HG03354 (cell line): ENCODE measurements around the gene TMEM132A.

Experiments
- ATAC-seq: cut with Tn5 transposase; IDR thresholded peaks from one replicate; pipeline ENCODE4 v1.9.1; 2021; ENCODE audit warnings: mild to moderate bottlenecking; ENCODE audit not compliant: unreplicated experiment, poor library complexity, severe bottlenecking

TMEM132A gene

DNA sequence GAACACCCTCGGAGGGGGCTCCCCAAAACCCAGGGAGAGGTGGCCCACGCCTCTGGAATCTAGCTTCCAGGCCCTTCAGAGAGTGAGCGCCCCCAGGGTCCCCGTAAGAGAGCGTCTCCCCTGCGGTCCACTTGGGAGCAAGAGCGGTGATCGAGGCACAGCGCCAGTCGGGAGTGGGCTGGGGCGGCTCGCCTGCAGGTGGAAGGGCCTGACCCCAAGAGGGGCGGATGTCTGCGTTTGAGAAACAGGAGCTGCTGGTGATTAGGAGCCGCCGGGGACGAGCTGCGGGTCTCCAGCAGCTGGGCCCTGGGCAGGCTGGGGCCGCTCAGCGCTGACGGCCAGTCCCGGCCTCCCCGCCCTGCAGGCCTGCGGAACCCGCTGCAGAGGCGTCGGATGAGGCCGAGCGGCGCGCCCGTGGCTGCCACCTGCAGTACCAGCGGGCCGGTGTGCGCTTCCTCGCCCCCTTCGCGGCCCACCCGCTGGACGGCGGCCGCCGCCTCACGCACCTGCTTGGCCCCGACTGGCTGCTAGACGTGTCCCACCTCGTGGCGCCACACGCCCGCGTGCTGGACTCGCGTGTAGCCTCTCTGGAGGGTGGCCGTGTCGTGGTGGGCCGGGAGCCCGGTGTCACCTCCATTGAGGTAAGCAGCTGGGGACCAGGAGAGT lies 10.0 kb downstream of the TMEM132A start:
- ATAC-seq: no peak

- ATAC-seq: no peak
These were observed 10.7 kb downstream of the TMEM132A start for GRCh38 chr11:60934790-60935605.

- ATAC-seq: no peak
These were observed 11.6 kb downstream of the TMEM132A start for GRCh38 chr11:60935676-60936442.

GRCh38 chr11:60936467-60937143 lies 12.3 kb downstream of the TMEM132A start:
- no peak for ATAC-seq

- no peak for ATAC-seq
These were observed 12.9 kb downstream of the TMEM132A start for GRCh38 chr11:60937144-60937527.

DNA sequence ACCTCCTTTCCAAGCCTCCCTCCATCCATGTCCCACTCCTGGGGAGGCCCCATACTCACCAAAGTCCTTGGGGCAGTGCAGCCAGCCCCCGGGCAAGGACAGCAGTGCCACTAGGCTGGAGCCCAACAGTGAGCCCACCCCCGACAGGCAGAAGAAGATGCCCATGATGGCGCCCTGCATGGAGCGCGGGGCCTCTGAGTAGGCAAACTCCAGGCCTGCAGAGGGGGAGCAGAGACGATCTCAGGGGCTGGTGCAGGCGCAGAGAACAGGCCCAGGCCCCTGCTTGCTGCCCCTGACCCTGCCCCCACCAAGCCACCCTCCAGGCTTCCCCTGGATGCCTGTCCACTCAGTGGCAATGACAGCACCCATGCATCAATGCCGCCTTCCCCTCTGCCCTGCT lies 13.6 kb downstream of the TMEM132A start:
- ATAC-seq: no peak

GRCh38 chr11:60938500-60938899 lies 14.2 kb downstream of the TMEM132A start:
- no peak for ATAC-seq

- no peak for ATAC-seq
These were observed 15.0 kb downstream of the TMEM132A start for GRCh38 chr11:60939301-60939700.

DNA sequence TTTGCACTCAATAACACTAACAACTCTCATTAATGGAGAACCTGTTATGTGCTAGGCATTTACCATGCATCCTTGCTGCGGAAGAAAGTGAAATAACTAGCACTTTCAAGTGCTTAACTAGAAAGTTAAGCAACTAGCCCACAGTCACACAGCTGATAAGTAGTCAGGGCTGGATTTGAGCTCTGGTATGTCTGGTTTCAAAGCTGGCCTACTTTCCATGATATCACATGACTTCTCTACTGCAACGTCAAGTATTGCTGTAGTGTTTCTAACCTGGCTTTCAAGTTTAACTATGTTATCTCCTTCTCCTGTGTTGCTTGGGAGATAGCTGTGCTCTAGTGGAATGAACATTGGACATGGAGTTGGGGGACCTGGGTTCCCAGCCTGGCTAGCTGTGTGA lies 15.6 kb downstream of the TMEM132A start:
- no peak for ATAC-seq

DNA sequence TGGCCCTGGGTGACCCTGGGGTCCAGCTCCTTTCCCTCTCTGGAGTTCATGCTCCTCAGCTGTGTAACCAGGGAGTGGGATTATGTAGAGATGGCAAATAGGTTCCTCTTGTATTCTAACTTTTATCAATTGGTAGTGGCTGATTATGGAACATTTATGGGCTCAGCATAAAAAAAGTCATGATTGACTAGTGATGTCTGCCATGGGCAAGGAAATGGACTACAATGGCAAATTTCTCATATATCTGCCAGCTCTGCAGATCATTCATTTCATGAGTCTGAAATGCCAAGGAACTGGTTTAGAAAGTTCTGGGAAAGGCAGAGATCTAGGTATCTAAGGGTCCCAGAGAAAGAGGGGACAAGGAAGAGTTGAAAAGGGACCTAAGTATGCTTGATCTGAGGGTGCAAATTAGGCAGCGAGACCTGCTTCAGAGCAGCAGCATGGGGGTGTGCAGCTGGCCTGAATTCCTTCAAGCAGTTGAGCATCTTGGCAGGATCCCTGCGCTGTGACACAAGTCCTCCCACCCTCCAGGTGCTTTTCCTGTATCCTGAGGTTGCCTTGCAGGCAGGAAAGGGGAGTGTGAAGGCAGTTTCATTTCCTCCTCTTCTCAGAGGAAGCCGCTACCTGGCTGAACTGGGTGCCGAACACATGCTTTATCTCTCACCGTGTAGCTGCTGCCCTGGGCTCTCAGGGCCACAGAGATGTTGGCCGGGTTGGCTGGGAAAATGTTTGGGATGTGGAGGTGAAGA lies 17.3 kb downstream of the TMEM132A start:
- no peak for ATAC-seq

- no peak for ATAC-seq
These were observed 18.0 kb downstream of the TMEM132A start for GRCh38 chr11:60942219-60942618.

DNA sequence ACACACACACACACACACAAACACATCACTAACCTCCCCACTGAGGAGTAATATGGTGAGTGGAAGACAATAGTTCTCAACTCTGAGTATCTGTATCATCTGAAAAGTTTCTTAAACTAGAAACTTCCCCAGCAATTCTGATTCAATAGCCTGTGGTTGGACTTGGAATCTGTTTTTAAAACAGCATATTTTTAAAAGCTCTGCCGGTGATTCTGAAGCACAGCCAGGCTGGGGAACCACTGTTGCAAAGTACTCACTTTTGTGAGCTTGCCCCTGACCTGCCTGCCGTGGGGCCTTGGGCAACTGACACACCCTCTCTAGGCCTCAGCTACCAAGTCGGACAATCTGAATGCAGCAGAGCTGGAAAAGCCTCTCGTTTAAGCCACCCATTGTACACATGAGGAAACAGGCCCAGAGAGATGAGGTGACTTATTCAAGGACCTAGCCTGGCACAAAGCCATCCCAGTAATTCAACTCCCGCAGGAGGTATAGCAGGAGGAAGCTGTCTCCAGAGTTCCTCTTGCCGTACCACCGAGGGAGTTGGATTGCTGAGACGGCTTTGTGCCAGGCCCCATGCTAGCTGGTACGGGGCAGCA lies 18.8 kb downstream of the TMEM132A start:
- no peak for ATAC-seq

DNA sequence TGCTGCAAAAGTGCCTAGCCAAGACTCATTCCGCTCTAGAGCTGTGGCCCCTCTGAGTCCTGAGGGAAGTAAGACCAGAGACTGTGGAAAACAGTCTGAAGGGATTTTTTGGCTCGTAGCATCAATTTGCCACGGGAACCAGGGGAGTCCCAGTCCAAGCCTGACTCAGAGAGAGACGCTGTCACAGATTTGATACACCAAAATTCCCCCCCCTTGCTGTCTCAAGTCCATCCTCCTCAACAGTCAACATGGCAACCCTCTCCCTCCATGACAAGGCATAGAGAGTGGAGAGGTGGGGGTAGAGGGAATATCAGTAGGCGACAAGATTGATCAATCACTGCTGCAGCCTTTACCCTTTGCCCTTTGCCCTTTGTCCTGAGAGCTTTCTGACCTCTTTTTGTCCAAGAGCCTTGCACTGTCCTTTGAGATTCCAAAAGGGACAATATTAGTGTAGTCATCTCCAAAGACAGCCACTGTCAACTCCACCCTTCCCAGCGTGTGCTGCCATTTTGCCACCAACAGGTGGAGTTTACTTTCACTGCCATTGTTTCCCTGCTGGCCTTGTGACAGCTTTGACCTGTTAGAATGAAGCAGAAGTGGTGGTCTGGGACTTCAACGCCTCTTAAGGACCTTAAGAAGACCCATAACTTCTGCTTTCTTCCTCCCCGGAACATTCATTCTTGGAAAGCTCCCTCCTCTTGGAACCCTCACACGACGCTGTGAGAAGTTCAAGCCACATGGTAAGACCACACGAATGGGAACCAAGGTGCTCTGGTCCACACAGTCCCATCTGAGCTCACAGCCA lies 20.4 kb downstream of the TMEM132A start:
- no peak for ATAC-seq

DNA sequence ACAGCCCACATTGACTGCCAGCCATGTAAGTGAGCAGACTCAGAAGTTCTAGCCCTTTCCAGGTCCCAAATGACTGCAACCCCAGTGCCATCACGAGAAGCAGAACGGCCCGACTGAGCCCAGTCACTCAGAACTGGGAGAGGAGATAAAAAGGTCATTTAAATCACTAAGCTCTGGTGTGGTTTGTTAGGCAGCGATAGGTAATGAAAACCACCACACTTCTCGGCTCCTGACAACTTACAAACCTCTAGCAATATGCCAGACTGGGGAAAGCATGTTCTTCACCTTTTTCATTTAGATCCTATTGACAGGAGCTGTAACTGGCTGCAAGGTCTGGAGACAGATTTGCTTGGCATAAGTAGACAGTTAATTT lies 21.0 kb downstream of the TMEM132A start:
- ATAC-seq: no peak

DNA sequence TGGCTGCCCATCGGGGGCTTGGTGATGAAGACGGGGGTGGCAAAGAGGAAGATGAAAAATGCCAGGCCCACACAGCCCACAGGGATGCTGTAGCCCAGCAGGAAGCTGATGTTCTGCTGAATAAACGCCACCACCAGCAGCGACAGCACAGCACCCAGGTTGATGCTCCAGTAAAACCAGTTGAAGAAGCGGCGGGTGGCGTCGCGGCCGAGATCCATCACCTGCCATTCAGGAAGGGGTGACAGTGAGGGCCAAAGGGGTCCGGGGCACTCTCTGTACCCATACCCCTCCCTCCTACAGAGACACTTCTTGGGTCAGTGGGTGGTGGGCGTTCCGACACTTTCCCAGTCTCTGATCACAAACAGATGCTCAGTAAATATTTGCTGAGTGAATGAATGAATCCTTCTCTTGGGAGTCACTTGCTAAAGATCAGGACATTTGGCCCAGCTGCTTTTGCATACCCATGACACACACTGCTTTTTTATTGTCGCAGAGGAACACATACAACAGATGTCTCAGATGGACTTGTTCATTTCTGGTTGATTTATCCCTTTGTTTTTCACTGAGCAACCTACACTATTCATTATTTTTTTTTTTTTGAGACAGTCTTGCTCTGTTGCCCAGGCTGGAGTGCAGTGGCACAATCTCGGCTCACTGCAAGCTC lies 22.5 kb downstream of the TMEM132A start:
- ATAC-seq: no peak

DNA sequence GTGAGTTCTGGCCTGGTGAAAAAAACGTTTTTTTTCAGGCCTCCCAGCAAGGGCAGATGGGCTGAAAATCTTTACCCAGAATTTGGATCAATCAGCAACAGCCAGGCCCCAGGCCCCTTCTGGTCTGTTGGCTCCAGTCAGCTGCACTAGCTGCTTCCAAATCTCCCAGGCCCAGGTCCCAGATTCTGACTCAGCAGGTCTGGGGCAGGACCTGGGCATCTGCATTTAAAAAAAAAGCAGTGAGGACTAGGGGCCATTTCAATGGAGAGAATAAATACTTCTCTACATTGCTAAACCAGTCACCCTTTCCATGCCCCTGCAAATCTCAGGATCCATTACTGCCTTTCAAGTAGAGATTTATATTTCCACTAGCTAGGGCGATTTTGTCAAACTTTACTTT lies 23.4 kb downstream of the TMEM132A start:
- ATAC-seq: no peak

- ATAC-seq: no peak
These were observed 24.0 kb downstream of the TMEM132A start for GRCh38 chr11:60948250-60948649.

GRCh38 chr11:60950024-60950423 lies 25.8 kb downstream of the TMEM132A start:
- ATAC-seq: no peak
